DMS53 (cell line): Measurements from ENCODE around the gene ITGA7.

Experiments used
- DNase-seq: peaks from one replicate; lab custom pipeline; 2025; lab: John Stamatoyannopoulos, UW

The ITGA7 gene, protein sequence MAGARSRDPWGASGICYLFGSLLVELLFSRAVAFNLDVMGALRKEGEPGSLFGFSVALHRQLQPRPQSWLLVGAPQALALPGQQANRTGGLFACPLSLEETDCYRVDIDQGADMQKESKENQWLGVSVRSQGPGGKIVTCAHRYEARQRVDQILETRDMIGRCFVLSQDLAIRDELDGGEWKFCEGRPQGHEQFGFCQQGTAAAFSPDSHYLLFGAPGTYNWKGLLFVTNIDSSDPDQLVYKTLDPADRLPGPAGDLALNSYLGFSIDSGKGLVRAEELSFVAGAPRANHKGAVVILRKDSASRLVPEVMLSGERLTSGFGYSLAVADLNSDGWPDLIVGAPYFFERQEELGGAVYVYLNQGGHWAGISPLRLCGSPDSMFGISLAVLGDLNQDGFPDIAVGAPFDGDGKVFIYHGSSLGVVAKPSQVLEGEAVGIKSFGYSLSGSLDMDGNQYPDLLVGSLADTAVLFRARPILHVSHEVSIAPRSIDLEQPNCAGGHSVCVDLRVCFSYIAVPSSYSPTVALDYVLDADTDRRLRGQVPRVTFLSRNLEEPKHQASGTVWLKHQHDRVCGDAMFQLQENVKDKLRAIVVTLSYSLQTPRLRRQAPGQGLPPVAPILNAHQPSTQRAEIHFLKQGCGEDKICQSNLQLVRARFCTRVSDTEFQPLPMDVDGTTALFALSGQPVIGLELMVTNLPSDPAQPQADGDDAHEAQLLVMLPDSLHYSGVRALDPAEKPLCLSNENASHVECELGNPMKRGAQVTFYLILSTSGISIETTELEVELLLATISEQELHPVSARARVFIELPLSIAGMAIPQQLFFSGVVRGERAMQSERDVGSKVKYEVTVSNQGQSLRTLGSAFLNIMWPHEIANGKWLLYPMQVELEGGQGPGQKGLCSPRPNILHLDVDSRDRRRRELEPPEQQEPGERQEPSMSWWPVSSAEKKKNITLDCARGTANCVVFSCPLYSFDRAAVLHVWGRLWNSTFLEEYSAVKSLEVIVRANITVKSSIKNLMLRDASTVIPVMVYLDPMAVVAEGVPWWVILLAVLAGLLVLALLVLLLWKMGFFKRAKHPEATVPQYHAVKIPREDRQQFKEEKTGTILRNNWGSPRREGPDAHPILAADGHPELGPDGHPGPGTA

DNA sequence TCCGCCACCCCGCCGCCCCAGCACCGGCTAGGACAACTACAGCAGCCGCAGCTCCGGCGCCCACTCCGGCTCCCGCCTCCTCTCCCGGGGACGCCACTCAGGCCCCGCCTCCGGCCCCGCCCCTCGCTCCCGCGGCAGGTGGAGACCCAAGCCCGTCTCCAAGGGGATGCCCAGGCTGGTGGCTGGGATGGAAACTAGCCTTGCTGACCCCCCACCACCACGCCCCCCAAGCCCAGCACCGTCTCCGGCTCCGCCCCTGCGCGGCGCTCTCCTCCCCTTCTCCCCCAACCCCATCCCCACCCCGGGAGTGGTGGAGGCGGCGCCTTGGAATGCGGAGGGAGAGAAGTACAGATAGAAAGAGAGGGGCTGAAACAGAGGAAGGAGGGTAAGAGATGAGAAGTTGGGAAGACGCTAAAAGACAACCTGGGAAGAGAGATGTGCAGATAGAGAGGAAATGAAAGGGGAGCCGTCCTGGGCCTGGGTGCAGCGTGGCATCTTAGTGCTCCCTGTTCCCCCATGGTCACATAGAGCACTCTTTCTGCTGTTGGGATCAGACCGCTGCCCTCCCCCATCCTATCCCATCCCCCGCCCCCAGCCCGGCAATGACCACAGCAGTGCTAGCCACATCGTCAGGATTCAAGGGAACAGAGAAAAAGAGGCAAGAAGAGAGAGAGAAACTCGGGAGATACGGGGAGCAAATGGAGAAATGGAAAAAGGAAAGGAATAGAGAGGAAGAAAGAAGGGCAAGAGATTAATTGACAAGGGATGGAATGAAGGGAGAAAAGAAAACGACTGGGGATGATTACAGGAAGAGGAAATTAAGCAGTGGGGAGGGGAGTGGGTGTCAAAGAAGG lies at the start of gene ITGA7:
Gene ITGA7 (minus strand): TSS at position 64 of the 854 bp plus-strand sequence. CDS start 222 bp downstream, outside the sequence.
- peak; percentile 63 for DNase-seq

- no peak for DNase-seq
Observed at GRCh38 chr12:55755246-55755645, 47.5 kb upstream of the ITGA7 start.

DNA sequence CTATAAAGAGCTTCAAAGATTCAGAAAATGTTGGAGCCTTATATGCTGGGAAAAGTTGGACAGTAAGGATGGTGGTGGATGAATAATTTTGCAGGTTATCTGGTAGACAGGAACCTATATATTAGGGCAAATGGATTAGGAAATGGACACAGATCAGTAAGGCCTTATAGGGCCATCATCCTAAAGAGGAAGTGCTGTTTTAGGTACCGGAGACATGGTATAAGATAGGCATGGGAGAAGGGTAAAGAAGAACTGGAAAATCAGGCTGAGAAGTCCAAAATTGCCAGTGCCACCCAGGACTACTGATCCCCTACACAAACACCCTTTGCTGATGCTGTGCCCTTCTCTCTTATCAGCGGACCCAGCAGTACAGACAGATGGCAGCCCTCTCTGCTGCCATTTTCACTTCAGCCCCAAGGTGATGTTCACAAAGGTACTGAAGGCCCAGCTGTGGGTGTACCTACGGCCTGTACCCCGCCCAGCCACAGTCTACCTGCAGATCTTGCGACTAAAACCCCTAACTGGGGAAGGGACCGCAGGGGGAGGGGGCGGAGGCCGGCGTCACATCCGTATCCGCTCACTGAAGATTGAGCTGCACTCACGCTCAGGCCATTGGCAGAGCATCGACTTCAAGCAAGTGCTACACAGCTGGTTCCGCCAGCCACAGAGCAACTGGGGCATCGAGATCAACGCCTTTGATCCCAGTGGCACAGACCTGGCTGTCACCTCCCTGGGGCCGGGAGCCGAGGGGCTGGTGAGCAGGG lies 40.7 kb upstream of the ITGA7 start:
- DNase-seq: no peak

- no peak for DNase-seq
Observed at GRCh38 chr12:55746913-55747231, 39.2 kb upstream of the ITGA7 start.

DNA sequence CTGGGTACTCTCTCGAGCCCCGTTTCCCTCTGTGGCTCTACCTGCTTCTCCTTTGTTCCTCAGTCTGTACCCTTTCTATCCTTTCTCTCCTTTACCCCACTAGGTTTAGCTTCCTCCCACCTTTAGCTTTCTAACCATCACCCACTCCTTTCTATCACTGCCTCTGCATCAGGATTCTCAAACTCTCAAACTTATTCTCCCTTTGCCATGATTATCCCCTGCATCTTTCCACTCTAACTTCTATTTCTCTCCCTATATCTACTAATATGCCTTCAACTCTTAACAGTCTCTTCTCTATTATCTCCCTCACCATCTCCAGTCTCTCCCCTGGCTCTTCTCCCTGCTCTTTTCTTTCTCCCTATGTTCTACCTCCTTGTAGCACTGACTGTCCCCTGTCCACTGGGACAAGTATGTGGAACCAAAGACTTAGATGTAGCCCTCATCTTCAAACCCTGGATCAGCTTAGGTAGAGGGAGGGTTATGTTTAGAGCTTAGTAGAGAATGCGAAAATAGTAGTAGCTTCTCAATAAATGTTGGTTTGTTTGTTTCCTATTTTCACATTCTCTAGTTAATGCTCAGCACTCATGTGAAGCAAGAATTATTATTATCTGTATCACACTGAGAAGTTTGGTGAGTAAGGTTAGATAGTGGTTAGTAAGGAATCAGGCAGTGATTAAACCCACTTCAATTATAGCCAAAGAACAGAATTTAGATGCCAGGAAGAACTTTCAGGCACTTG lies 38.6 kb upstream of the ITGA7 start:
- no peak for DNase-seq

- DNase-seq: no peak
Observed at GRCh38 chr12:55745361-55746173, 37.9 kb upstream of the ITGA7 start.

- DNase-seq: no peak
Observed at GRCh38 chr12:55744340-55745030, 36.8 kb upstream of the ITGA7 start.

GRCh38 chr12:55743406-55744339 lies 36.0 kb upstream of the ITGA7 start:
- peak; percentile 79 for DNase-seq

- peak; percentile 90 for DNase-seq
Observed at GRCh38 chr12:55742719-55743405, 35.2 kb upstream of the ITGA7 start, which contains the start of gene GDF11. GDF11 (plus strand) TSS chr12:55743122; CDS start chr12:55743317, 195 bp downstream.

DNA sequence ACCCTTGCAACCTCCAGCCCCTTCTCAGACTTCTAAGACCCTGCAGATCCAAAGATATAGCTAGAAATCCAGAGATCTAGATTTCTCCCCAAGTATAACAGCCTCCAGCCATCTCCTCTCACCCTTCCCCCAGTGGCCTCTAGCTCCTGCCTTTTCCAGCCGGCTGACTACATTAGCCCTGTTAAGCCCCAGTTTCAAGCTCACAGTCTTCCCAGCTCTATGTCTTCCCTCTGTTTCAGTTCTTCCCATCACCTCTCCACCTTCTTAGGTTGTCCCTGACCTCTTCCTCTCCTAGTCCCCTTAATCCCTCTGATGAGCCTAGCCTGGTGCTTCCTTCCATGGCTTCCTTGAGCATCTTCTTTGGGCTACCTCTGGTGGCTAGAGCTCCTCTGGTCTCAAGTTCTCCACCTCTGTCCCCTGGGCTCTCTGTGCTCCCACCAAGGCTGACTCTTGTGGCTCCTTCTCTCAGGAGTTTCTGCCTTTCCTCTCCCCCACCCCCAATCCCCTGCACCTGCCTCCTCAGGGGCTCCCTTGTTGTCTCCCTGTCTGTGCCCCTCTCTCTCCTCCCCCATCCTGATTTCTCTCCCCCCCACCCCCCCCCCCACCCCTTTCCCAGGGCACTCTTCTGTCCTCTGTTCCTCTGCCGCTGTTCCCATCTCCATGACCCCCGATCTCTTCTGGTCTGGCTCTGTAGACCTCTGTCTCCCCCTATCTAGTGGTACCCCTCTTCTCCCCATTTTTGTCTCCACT lies 34.4 kb upstream of the ITGA7 start:
- DNase-seq: peak; percentile 19

GRCh38 chr12:55739025-55739378 lies 31.3 kb upstream of the ITGA7 start:
- DNase-seq: no peak

DNA sequence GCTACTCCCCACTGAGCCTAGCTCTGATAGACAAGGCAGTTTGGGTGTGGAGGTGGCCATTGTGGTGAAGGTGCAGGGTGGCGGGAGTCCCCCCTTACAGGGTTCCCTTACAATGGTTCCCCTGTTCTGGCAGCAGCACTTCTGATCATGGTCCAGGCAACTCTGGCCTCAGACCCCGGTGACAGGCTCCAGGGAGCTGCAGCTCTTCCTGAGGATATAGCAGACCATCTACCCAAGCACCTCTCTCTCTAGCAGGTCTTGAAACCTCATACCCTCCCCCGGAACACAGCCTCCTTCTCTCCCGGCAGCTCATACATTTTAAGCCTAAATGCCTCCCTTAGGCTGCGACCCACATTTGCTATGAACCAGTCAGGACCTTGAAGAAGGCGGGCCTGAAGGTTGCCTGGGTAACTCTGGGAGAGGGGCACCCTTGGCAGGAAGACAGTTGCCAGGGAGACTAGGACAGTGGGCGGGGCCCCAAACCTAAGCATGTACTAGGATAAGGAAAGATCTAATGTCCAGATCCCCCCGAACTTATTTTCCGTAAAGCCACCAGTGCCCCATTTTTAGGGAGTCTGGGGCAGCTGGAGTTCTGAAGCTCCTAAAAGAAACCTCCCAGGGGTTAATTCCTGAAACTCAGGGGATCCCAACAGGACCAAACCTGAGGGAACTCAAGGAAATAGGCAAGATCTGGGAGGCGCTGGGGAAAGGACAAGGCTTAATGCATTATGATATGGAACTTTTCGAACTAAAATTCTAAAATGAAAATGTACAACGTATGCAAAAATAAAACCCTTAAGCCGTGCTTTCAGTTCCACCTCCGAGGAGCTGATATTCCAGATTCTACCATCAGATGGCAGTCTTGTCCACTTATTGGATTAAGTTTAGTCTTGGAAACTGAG lies 30.7 kb upstream of the ITGA7 start:
- DNase-seq: peak; percentile 88

DNA sequence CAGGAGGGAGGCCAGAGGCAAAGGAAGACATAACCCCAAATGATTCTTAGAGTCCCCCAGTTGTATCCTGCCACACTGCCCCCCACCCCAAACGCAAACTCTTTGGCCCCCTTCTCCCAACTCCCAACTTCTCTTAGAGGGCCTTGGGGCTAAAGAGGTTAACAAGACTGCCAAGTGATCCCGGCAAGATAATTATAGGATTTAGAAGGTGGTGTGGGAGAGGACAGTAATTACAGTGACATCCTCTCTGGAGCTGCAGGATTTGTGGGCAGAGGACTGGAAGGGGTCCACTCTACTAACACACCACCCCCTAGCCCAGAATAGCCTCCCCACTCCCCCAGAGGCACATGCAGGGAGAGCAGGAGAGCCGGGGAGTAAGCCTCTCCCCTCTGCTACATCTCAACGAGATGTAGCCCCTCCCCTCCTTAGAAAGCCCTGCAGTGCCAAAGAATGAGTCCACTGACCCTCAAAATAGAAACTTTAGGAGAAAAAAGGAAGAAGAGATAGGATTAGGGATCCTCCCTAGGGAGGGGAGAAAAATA lies 29.9 kb upstream of the ITGA7 start:
- DNase-seq: peak; percentile 36

DNA sequence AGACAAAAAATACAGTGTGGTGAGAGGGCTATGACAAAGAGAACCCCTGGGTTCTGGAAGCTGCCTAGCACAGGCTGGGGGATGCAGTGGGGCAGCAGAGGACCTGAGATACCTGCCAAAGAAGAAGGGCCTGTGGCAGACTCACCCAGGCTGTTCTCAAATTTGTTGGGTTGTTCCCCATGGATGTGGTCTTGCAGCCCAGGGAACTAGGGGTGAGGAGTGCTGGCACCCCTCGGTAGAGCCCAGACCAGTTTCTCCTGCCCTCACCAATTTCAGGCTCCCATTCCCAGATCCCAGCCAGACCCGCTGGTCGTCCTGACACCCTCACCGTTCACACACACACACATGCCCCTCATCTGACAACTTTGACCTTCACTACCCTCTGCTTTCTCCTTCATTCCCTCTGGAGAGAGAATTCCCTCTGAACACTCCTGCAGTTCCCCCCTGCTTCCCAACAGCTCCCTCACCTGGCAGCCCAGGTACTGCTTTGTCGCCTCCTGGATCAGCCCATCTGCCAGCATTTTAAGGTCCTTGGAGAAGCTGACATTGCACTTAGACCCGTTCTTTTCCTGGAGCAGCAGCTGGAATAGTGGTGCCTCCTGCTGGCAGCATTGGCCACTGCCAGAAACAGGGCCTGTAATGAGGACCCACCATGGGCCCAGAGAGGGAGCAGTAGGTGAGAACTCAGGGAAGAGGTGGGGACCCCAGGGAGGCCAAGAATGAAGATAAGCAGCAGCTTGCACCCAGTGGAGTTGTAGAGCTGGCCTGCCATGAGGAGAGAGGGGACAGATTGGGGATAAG lies 29.3 kb upstream of the ITGA7 start:
- DNase-seq: peak; percentile 95
